Stimulated activated CD8-positive, alpha-beta memory T cell treated with anti-CD3 and anti-CD28 coated beads, Interleukin-2, amount 100 ng/mL, for 48 hours (primary cell): ENCODE data around the gene NLRP10.

ENCODE experiments used
- DNase-seq, 2 donors: peaks; one replicate each; pipeline ENCODE4 v3.0.0-alpha.2; 2020; ENCODE audit warnings: low read depth in 2 of 2

NLRP10 gene

GRCh38 chr11:7973011-7973410, 7.8 kb upstream of the NLRP10 start:
- no peak for DNase-seq

GRCh38 chr11:7971846-7972245, 6.6 kb upstream of the NLRP10 start:
- no peak for DNase-seq

- DNase-seq, result no peak
Measured at GRCh38 chr11:7969756-7970646, 4.8 kb upstream of the NLRP10 start.

GRCh38 chr11:7968686-7969085, 3.4 kb upstream of the NLRP10 start:
- no peak for DNase-seq

- no peak for DNase-seq
Measured at GRCh38 chr11:7967826-7968225, 2.6 kb upstream of the NLRP10 start.

GRCh38 chr11:7967097-7967496, 1.9 kb upstream of the NLRP10 start:
- no peak for DNase-seq

GRCh38 chr11:7964873-7965272, 374 bp downstream of the NLRP10 start:
- no peak for DNase-seq

- DNase-seq, result no peak
Measured at GRCh38 chr11:7964261-7964660, 986 bp downstream of the NLRP10 start.

GRCh38 chr11:7955191-7955590, 10.1 kb downstream of the NLRP10 start:
- DNase-seq, result no peak

- no peak for DNase-seq
Measured at GRCh38 chr11:7949934-7950333, 15.3 kb downstream of the NLRP10 start.

GRCh38 chr11:7944123-7944522, 21.1 kb downstream of the NLRP10 start:
- no peak for DNase-seq

GRCh38 chr11:7941608-7942007, 23.6 kb downstream of the NLRP10 start, which contains the start of gene OR10A3:
Gene OR10A3, minus strand, starts transcription at chr11:7941708. Its CDS starts 2,188 bp downstream, at chr11:7939520.
- no peak for DNase-seq

- DNase-seq, result no peak
Measured at GRCh38 chr11:7941146-7941545, 24.1 kb downstream of the NLRP10 start.

- DNase-seq, result no peak
Measured at GRCh38 chr11:7936615-7937014, 28.6 kb downstream of the NLRP10 start.

- no peak for DNase-seq
Measured at GRCh38 chr11:7931168-7931567, 34.1 kb downstream of the NLRP10 start, which contains the start of gene OR10A6. Gene OR10A6, minus strand, starts transcription at chr11:7931268. Its CDS starts 2,606 bp downstream, at chr11:7928662.

GRCh38 chr11:7927635-7928034, 37.6 kb downstream of the NLRP10 start:
- DNase-seq, result no peak

- no peak for DNase-seq
Measured at GRCh38 chr11:7924536-7924935, 40.7 kb downstream of the NLRP10 start.

GRCh38 chr11:7918141-7918540, 47.1 kb downstream of the NLRP10 start:
- no peak for DNase-seq
